HEK293T (cell line): ENCODE results near the gene ALDH7A1.

ENCODE experiments used
- ARNT ChIP-seq: fragments of 450-650 bp; IDR thresholded peaks from 2 replicates; pipeline ENCODE4 v1.6.1; 2017; ENCODE audit warnings: mild to moderate bottlenecking
- BHLHE40 ChIP-seq: fragments of 450-650 bp; IDR thresholded peaks from 2 replicates; pipeline ENCODE4 v1.6.1; 2016; ENCODE audit warnings: mild to moderate bottlenecking, moderate library complexity, borderline replicate concordance
- CTBP1 ChIP-seq: fragments of 450-650 bp; IDR thresholded peaks from 2 replicates; pipeline ENCODE4 v1.6.1; 2016; ENCODE audit warnings: borderline replicate concordance

DNA sequence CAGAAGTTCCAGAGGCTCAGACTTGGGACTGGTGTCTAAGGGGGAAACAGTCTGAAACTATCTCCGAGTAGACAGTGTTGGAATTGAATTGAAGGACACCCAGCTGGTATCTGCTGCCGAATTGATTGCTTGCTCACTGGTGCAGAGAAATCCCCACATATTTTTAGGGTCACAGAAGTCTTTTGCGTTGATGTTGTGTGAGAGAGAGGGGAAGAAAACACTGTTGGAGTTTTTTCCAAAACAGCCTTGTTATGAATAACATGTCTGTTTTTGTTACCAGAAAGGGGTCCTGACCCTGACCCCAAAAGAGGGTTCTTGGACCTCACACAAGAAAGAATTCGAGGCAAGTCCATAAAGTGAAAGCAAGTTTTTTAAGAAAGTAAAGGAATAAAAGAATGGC lies 81.3 kb downstream of the ALDH7A1 start:
- TF ChIP-seq ARNT (no peak), BHLHE40 (no peak), CTBP1 (no peak)
